DND-41 (cell line): ENCODE data around the gene PAXIP1.

ENCODE experiments used
- CTCF ChIP-seq: IDR thresholded peaks from 2 replicates; pipeline ENCODE4 v1.5.1; 2012; ENCODE audit warnings: borderline replicate concordance, low read length, moderate library complexity, mild to moderate bottlenecking; ENCODE audit not compliant: poor library complexity, severe bottlenecking; ENCODE audit errors: extremely low read depth
- EZH2 ChIP-seq: IDR thresholded peaks from 3 replicates; pipeline ENCODE4 v1.6.1; 2012; ENCODE audit warnings: borderline replicate concordance, low read depth, mild to moderate bottlenecking, moderate library complexity, low read length, inconsistent platforms; ENCODE audit not compliant: severe bottlenecking

- TF ChIP-seq CTCF: no peak
- no peak for TF ChIP-seq EZH2
Measured at GRCh38 chr7:154918741-154919140, 84.2 kb downstream of the PAXIP1 start.
